Lower lobe of right lung (tissue), 2 donors: Measurements from ENCODE around the gene ANO7. TPM values are rescaled to one million over a fixed set of nuclear protein-coding genes. Genes with fewer than 3 reads are reported as not detected.

Experiments used
- ATAC-seq, 2 donors: fragments of 200-7000 bp; cut with Tn5 transposase; one replicate each; pipeline ENCODE4 v1.9.1; 2020 to 2022; ENCODE audit warnings: mild to moderate bottlenecking in 2 of 2, moderate library complexity in 2 of 2
- DNase-seq: peaks from one replicate; pipeline ENCODE4 v3.0.0-alpha.2; 2020
- H3K27ac ChIP-seq: fragments of 200-600 bp; one replicate; pipeline ENCODE4 v1.8.0; 2022
- H3K27me3 ChIP-seq: fragments of 200-600 bp; one replicate; pipeline ENCODE4 v1.8.0; 2022; ENCODE audit warnings: low read depth
- H3K36me3 ChIP-seq: fragments of 200-600 bp; one replicate; pipeline ENCODE4 v1.8.0; 2022; ENCODE audit warnings: mild to moderate bottlenecking
- H3K4me1 ChIP-seq: fragments of 200-600 bp; one replicate; pipeline ENCODE4 v1.8.0; 2022
- H3K4me3 ChIP-seq: fragments of 200-600 bp; one replicate; pipeline ENCODE4 v1.8.0; 2022; ENCODE audit warnings: mild to moderate bottlenecking
- H3K9me3 ChIP-seq: fragments of 200-600 bp; one replicate; pipeline ENCODE4 v1.8.0; 2022
- intact Hi-C: fragments of 100-400 bp; cut with DNase I; formaldehyde crosslinking; loops from one replicate; pipeline ENCODE4 v1.11.0; 2022
- total RNA-seq: library from RNA; stranded (reverse); fragmentation: NEBNext Ultra II Directional; extraction: Animal tissue kit (Norgen Biotek cat#: 25700); gene quantifications from one replicate; pipeline ENCODE4 v1.2.1, GENCODE V29; 2021
- TF ChIP-seq, protein P1 (sequence below): fragments of 200-600 bp; IDR thresholded peaks from one replicate; pipeline ENCODE4 v1.8.0; 2022; ENCODE audit warnings: antibody characterized with exemption, mild to moderate bottlenecking
- donor health status: DM: no; HTN: yes; CAD: no; lungs with severe emphysema.

The ANO7 gene
- total RNA-seq, 1 donor from 2014 or later, result 1.3 TPM

DNA sequence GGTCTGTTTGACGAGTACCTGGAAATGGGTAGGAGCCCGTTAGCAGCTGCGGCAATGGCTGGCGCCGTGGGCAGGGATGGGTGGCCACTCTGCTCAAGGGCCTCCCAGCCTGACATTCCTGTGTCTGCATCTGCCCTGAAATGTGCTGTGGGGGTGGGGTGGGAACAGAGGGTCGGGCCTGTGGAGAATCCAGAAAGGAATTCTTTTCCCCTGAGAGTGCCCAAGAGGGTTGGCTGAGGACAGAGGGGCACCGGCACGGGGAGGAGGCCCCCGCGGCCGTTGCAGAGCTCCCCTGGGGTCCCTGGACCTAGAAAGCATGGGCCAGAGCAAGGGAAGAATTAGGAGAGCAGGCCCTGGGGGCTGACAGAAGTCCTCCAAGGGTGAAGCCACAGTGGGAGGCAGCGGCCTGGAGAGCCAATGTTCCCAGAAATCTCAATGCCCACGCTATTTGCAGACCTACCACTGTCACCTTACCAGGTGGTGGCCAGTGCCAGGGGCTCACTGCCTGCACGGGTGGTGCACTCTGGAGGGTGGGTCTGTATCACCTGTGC, 27.8 kb downstream of the ANO7 start:
- Histone ChIP-seq H3K4me1 (peaks cover 12% of the 10 kb centered on the region), H3K27me3 (no peaks in the 10 kb centered on the region), H3K9me3 (no peaks in the 10 kb centered on the region), H3K27ac (no peak overlapping the region), H3K36me3 (no peaks in the 10 kb centered on the region), H3K4me3 (no peak overlapping the region)
- DNase-seq (no peak), ATAC-seq (no peak)
- TF ChIP-seq, protein P1, sequence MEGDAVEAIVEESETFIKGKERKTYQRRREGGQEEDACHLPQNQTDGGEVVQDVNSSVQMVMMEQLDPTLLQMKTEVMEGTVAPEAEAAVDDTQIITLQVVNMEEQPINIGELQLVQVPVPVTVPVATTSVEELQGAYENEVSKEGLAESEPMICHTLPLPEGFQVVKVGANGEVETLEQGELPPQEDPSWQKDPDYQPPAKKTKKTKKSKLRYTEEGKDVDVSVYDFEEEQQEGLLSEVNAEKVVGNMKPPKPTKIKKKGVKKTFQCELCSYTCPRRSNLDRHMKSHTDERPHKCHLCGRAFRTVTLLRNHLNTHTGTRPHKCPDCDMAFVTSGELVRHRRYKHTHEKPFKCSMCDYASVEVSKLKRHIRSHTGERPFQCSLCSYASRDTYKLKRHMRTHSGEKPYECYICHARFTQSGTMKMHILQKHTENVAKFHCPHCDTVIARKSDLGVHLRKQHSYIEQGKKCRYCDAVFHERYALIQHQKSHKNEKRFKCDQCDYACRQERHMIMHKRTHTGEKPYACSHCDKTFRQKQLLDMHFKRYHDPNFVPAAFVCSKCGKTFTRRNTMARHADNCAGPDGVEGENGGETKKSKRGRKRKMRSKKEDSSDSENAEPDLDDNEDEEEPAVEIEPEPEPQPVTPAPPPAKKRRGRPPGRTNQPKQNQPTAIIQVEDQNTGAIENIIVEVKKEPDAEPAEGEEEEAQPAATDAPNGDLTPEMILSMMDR, result no peak
- intact Hi-C loops, result no loop called here

DNA sequence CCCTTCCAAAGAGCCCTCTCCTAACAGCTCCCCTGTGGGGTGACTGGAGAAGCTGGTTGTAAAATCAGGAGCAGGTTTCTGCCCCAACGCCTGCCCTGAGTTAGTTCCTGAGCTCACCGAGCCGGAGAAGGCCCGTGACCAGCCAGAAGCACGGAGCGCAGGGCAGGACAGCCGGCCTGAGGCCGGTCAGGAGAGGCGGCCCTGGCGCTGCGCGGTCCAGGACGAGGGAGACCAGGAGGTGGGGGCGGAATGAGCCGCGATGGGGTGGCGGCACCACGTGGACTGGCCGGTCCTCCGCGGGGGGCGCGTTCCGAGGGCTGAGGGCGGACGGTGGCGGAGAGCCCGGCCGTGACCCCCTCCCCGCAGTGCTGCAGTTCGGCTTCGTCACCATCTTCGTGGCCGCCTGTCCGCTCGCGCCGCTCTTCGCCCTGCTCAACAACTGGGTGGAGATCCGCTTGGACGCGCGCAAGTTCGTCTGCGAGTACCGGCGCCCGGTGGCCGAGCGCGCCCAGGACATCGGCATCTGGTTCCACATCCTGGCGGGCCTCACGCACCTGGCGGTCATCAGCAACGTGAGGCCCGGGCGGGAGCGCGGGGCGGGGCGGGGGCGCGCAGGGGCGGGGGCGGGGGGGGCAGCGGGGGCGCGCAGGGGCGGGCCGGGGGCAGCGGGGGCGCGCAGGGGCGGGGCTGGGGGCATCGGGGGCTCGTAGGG, 29.0 kb downstream of the ANO7 start:
- intact Hi-C loops, result no loop called here
- Histone ChIP-seq H3K27ac (peak overlapping the region; percentile 82), H3K4me3 (peak overlapping the region; percentile 53), H3K9me3 (no peaks in the 10 kb centered on the region), H3K27me3 (no peaks in the 10 kb centered on the region), H3K36me3 (no peaks in the 10 kb centered on the region), H3K4me1 (peaks cover 12% of the 10 kb centered on the region)
- TF ChIP-seq, protein P1, result no peak
- peak; percentile 83 for DNase-seq
- peak; percentile 81 to 83 for ATAC-seq

DNA sequence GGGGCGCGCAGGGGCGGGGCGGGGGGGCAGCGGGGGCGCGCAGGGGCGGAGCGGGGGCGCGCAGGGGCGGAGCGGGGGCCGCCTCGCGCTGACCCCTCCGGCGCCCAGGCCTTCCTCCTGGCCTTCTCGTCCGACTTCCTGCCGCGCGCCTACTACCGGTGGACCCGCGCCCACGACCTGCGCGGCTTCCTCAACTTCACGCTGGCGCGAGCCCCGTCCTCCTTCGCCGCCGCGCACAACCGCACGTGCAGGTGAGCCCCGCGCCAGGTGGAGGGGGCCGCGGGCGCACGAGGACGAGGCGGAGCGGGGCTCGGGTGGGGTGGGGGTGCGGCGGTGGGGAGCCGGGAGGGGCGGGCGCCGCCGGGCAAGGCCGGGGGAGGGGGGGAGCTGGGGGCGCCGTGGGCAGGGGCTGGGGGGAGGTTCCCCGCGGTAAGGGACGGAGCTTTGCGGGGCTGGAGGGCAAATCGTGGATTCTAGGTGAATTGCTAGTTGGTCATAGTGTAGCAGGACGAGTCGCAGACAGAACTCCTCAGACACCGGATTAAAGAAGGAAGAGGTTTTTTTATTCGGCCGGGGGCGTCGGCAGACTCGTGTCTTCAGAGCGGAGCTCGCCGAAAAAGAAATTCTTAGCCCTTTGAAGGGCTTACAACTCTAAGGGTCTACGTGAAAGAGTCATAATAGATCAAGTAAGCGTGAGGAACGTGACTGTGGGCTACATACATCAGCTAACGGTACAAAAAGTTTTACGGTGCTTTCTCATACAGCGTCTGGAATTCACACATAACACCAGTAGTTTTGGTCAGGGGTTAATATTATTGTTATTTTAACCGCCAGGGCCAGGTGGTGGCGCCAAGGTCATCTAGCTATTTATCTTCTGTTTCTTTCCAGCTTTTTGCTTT, 29.9 kb downstream of the ANO7 start:
- ATAC-seq, result peak; percentile 39 to 48
- DNase-seq, result peak; percentile 80
- peak overlapping the region; percentile 61 for H3K4me3 ChIP-seq
- intact Hi-C loops, result no loop called here
- H3K27ac ChIP-seq, result peak overlapping the region; percentile 46
- no peaks in the 10 kb centered on the region for H3K9me3 ChIP-seq
- TF ChIP-seq, protein P1, result peak; percentile 11
- peaks cover 12% of the 10 kb centered on the region for H3K4me1 ChIP-seq
- no peaks in the 10 kb centered on the region for H3K36me3 ChIP-seq
- no peaks in the 10 kb centered on the region for H3K27me3 ChIP-seq

DNA sequence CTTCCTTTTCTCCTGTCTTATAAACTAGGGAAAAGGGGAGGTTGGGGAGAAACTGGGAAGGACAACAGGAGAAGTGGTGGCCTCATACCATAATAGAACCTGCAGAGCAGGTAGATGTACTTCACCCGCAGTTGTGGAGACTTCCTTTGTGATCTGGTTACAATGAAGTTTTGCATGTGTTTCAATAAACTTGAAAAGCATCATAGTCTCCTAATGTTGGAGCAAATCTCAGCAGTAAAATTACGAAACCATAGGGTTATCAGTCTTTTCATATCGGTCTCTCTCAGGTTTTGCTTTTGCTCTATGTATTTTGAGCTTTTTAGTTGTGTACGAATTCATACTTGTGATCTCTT, 30.5 kb downstream of the ANO7 start:
- Histone ChIP-seq H3K27me3 (no peaks in the 10 kb centered on the region), H3K27ac (no peak overlapping the region), H3K4me1 (peaks cover 12% of the 10 kb centered on the region), H3K4me3 (peak overlapping the region; percentile 61), H3K36me3 (no peaks in the 10 kb centered on the region), H3K9me3 (no peaks in the 10 kb centered on the region)
- DNase-seq (no peak), ATAC-seq (no peak)
- TF ChIP-seq, protein P1, result no peak
- intact Hi-C loops, result no loop called here

DNA sequence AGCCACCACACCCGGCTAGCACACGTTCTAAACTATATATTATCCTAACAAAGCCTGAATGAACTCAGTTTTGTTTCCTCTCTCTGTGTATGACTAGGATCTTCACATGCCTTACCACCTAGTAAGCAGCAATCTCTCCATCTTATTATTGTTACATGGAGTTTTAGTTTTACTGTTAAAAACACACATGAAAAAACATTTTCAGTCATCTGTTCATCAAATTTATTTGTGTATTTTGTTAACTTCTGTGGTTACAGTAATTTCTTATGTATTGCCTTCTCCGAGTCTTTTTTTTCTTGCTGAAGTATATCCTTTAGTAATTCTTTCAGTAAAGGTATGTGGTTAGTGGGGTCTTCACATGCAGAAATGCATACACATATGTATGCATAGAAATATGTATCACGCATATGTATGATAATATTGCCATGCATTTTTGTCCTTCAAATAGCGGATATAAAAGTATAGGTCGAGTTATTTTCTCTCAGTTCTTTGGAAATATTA, 31.4 kb downstream of the ANO7 start:
- peaks cover 12% of the 10 kb centered on the region for H3K4me1 ChIP-seq
- intact Hi-C loops, result no loop called here
- H3K9me3 ChIP-seq, result no peaks in the 10 kb centered on the region
- ATAC-seq (no peak), DNase-seq (no peak)
- H3K27ac ChIP-seq, result no peak overlapping the region
- H3K27me3 ChIP-seq, result no peaks in the 10 kb centered on the region
- H3K4me3 ChIP-seq, result no peak overlapping the region
- H3K36me3 ChIP-seq, result peaks cover under 1% of the 10 kb centered on the region
- TF ChIP-seq, protein P1, result no peak
